Nucleus accumbens (tissue), 56 donors: ENCODE results near the gene TMEM47.

Experiments used
- DNase-seq, 56 donors: peaks; one replicate each; lab custom pipeline; 2025; lab: John Stamatoyannopoulos, UW

Gene TMEM47

GRCh38 chrX:34586346-34586911 lies 70.7 kb downstream of the TMEM47 start:
- DNase-seq = no peak

- DNase-seq = no peak
Observed at GRCh38 chrX:34585561-34585960, 71.5 kb downstream of the TMEM47 start.

GRCh38 chrX:34584781-34585180 lies 72.3 kb downstream of the TMEM47 start:
- no peak for DNase-seq

GRCh38 chrX:34580069-34580468 lies 77.0 kb downstream of the TMEM47 start:
- no peak for DNase-seq

GRCh38 chrX:34578237-34578636 lies 78.8 kb downstream of the TMEM47 start:
- DNase-seq = no peak
